Measurements from ENCODE around the gene CSPG4. TPM values are rescaled to one million over a fixed set of nuclear protein-coding genes. Genes with fewer than 3 reads are reported as not detected.

Gene CSPG4
- total RNA-seq, 1 experiment from 2014 or later = 2.0 TPM

DNA sequence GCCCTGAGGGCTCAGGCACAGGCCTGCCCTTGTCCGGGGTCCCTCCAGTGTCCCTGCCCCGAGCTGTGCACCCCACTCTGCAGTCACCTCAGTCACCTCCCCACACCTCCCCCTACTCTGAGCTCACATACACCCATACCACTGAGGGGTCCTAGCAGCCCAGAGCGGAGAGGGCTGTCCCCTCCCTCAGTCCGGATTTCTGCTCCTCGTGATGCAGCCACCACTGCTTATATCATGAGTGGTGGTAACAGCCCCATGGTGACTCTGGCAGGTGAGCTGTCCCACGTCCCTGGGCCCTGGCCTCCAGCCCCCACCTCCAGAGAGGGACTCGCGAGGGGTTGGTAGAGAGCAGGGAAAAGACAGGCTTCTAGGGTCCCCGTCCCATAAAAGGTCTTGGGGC is 8.0 kb downstream of the CSPG4 start:
- Mint-ChIP-seq H3K36me3 (ENCODE audit: insufficient read depth in 1 of 3, low read depth in 3 of 3) (no peaks in the 10 kb centered on the region), H3K9me3 (no peaks in the 10 kb centered on the region; a peak in 1 of 5 replicates), H3K4me3 (no peak overlapping the region), H3K27me3 (ENCODE audit: low read depth) (no peaks in the 10 kb centered on the region), H3K27ac (no peak overlapping the region), H3K4me1 (peaks cover 0 to 16% of the 10 kb centered on the region in 2 experiments; a peak in 2 of 4 replicates)
- no peaks in the 10 kb centered on the region for H3K9me3 ChIP-seq (ENCODE audit: control insufficient read depth, low read depth, low read length)
- no peak overlapping the region for H2BK5ac ChIP-seq (ENCODE audit: insufficient read length, low read length)
- H3K4me2 ChIP-seq (ENCODE audit: insufficient read depth, insufficient read length, low read length) = no peak overlapping the region
- no peaks in the 10 kb centered on the region for H4K20me1 ChIP-seq (ENCODE audit: control insufficient read depth, insufficient read depth, insufficient read length)
- H3K27ac ChIP-seq (ENCODE audit: insufficient read length, low read depth, low read length) = no peak overlapping the region
- H2BK20ac ChIP-seq (ENCODE audit: low read depth, low read length, poor library complexity, severe bottlenecking) = no peak overlapping the region
- no peak overlapping the region for H2AK5ac ChIP-seq (ENCODE audit: insufficient read length, low read length)
- H3K27me3 ChIP-seq (ENCODE audit: insufficient read depth, low read length) = no peaks in the 10 kb centered on the region
- no peak overlapping the region for H4K91ac ChIP-seq (ENCODE audit: insufficient read length, low read depth, low read length)
- no peak overlapping the region for H3K56ac ChIP-seq (ENCODE audit: insufficient read length, low read depth, low read length)
- no peak overlapping the region for H3K9ac ChIP-seq (ENCODE audit: extremely low read depth, insufficient read length, low read length)
- no peak overlapping the region for H3T11ph ChIP-seq (ENCODE audit: low read length)
- TF ChIP-seq, protein P1, sequence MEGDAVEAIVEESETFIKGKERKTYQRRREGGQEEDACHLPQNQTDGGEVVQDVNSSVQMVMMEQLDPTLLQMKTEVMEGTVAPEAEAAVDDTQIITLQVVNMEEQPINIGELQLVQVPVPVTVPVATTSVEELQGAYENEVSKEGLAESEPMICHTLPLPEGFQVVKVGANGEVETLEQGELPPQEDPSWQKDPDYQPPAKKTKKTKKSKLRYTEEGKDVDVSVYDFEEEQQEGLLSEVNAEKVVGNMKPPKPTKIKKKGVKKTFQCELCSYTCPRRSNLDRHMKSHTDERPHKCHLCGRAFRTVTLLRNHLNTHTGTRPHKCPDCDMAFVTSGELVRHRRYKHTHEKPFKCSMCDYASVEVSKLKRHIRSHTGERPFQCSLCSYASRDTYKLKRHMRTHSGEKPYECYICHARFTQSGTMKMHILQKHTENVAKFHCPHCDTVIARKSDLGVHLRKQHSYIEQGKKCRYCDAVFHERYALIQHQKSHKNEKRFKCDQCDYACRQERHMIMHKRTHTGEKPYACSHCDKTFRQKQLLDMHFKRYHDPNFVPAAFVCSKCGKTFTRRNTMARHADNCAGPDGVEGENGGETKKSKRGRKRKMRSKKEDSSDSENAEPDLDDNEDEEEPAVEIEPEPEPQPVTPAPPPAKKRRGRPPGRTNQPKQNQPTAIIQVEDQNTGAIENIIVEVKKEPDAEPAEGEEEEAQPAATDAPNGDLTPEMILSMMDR (conservative IDR thresholded peaks at IDR 0.05) = no peak
- no peaks in the 10 kb centered on the region for H3K23me2 ChIP-seq (ENCODE audit: insufficient read length, low read depth, low read length, poor library complexity, severe bottlenecking)
- no peak for DNase-seq
- H3K23ac ChIP-seq (ENCODE audit: insufficient read length, low read depth, low read length) = no peak overlapping the region
- no peaks in the 10 kb centered on the region for H3K79me2 ChIP-seq (ENCODE audit: insufficient read depth, low read length)
- no peak overlapping the region for H4K8ac ChIP-seq (replicated peaks; ENCODE audit: insufficient read length, low read depth, low read length)
- WGBS (ENCODE audit: extremely low coverage, insufficient read length, low lambda C conversion rate) = no CpG with 5 or more reads among the region's 9 CpGs
- no peak overlapping the region for H2BK15ac ChIP-seq (ENCODE audit: low read depth, low read length)
- H2BK12ac ChIP-seq (ENCODE audit: insufficient read length, low read depth, low read length) = no peak overlapping the region
- H2AFZ ChIP-seq (ENCODE audit: low read length) = no peak overlapping the region
- no peaks in the 10 kb centered on the region for H3K79me1 ChIP-seq (ENCODE audit: insufficient read depth, low read depth, low read length, poor library complexity, severe bottlenecking)
- no peak overlapping the region for H2BK120ac ChIP-seq (ENCODE audit: low read depth, low read length, poor library complexity, severe bottlenecking)
- no peak overlapping the region for H4K5ac ChIP-seq (ENCODE audit: insufficient read length, low read depth, low read length)
- H3K18ac ChIP-seq (ENCODE audit: insufficient read length, low read depth, low read length) = no peak overlapping the region
- no peaks in the 10 kb centered on the region; the same call in 1 of the 2 replicates for H3K4me1 ChIP-seq (ENCODE audit: insufficient read depth, low read length)
- H3K4ac ChIP-seq (ENCODE audit: low read depth, low read length) = no peak overlapping the region
- peak overlapping the region; percentile 20; the same call in 1 of the 2 replicates for H3K14ac ChIP-seq (ENCODE audit: insufficient read depth, low read length)

Measured in H9 (cell line).